GM19238 (cell line): ENCODE measurements around the gene LRRC8C.
"Not testable (repeated sequence)": the region's sequence is repeated elsewhere in the genome, so short reads cannot be mapped to it uniquely, and the experiment has no call there.

Experiments
- DNase-seq: peaks from one replicate; pipeline ENCODE4 v3.0.0; 2011; ENCODE audit warnings: low spot score; ENCODE audit not compliant: insufficient read length

The LRRC8C gene

GRCh38 chr1:89632657-89633247, at the start of gene LRRC8C:
LRRC8C (plus strand) TSS chr1:89633120; CDS start chr1:89686474, 53,354 bp downstream.
- peak; percentile 70 for DNase-seq

- DNase-seq: no peak
Measured at GRCh38 chr1:89584211-89584610, 48.7 kb upstream of the LRRC8C start.

- no peak for DNase-seq
Measured at GRCh38 chr1:89584781-89585180, 48.1 kb upstream of the LRRC8C start.

GRCh38 chr1:89587729-89588161, 45.2 kb upstream of the LRRC8C start:
- no peak for DNase-seq

GRCh38 chr1:89588480-89588879, 44.4 kb upstream of the LRRC8C start:
- no peak for DNase-seq

- no peak for DNase-seq
Measured at GRCh38 chr1:89589515-89589914, 43.4 kb upstream of the LRRC8C start.

GRCh38 chr1:89590341-89591080, 42.4 kb upstream of the LRRC8C start:
- DNase-seq: no peak

GRCh38 chr1:89592861-89593302, 40.0 kb upstream of the LRRC8C start:
- DNase-seq: not testable (repeated sequence)

- DNase-seq: no peak
Measured at GRCh38 chr1:89594096-89594740, 38.7 kb upstream of the LRRC8C start.

GRCh38 chr1:89596698-89597097, 36.2 kb upstream of the LRRC8C start:
- no peak for DNase-seq

GRCh38 chr1:89598450-89599331, 34.2 kb upstream of the LRRC8C start:
- DNase-seq: no peak

GRCh38 chr1:89599332-89599630, 33.6 kb upstream of the LRRC8C start:
- DNase-seq: no peak

GRCh38 chr1:89600451-89601224, 32.3 kb upstream of the LRRC8C start:
- DNase-seq: no peak

GRCh38 chr1:89602871-89603404, 30.0 kb upstream of the LRRC8C start:
- no peak for DNase-seq

- no peak for DNase-seq
Measured at GRCh38 chr1:89603651-89604413, 29.1 kb upstream of the LRRC8C start.

GRCh38 chr1:89604414-89604735, 28.5 kb upstream of the LRRC8C start:
- no peak for DNase-seq

GRCh38 chr1:89605692-89606091, 27.2 kb upstream of the LRRC8C start:
- DNase-seq: no peak

GRCh38 chr1:89606227-89606980, 26.5 kb upstream of the LRRC8C start:
- DNase-seq: no peak

GRCh38 chr1:89607156-89607555, 25.8 kb upstream of the LRRC8C start:
- DNase-seq: no peak
